ENCODE data around the gene TACC2.

GRCh38 chr10:121990015-121990677 lies 1.2 kb downstream of the TACC2 start:
- TF ChIP-seq CTCF (IDR thresholded peaks at IDR 0.05) (no peak), POLR2A (IDR thresholded peaks at IDR 0.05) (no peak)

All from vagina (tissue), 2 donors.